ENCODE results near the gene NEK9.

The NEK9 gene

GRCh38 chr14:75094896-75095295, 32.0 kb downstream of the NEK9 start:
- no peaks in the 10 kb centered on the region for H3K4me1 ChIP-seq (ENCODE audit: control insufficient read depth in 1 of 2, insufficient read depth in 1 of 2, low read depth in 1 of 2, low read length in 1 of 2)
- no peaks in the 10 kb centered on the region for H3K27me3 ChIP-seq
- no peak overlapping the region for H3K27ac ChIP-seq
- TF ChIP-seq, protein P1, sequence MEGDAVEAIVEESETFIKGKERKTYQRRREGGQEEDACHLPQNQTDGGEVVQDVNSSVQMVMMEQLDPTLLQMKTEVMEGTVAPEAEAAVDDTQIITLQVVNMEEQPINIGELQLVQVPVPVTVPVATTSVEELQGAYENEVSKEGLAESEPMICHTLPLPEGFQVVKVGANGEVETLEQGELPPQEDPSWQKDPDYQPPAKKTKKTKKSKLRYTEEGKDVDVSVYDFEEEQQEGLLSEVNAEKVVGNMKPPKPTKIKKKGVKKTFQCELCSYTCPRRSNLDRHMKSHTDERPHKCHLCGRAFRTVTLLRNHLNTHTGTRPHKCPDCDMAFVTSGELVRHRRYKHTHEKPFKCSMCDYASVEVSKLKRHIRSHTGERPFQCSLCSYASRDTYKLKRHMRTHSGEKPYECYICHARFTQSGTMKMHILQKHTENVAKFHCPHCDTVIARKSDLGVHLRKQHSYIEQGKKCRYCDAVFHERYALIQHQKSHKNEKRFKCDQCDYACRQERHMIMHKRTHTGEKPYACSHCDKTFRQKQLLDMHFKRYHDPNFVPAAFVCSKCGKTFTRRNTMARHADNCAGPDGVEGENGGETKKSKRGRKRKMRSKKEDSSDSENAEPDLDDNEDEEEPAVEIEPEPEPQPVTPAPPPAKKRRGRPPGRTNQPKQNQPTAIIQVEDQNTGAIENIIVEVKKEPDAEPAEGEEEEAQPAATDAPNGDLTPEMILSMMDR (IDR thresholded peaks at IDR 0.05) = no peak
- H3K4me3 ChIP-seq (ENCODE audit: low read depth in 1 of 2, low read length in 1 of 2) = no peak overlapping the region
- H3K9me3 ChIP-seq = no peaks in the 10 kb centered on the region
- peaks cover 98% of the 10 kb centered on the region for H3K36me3 ChIP-seq

DNA sequence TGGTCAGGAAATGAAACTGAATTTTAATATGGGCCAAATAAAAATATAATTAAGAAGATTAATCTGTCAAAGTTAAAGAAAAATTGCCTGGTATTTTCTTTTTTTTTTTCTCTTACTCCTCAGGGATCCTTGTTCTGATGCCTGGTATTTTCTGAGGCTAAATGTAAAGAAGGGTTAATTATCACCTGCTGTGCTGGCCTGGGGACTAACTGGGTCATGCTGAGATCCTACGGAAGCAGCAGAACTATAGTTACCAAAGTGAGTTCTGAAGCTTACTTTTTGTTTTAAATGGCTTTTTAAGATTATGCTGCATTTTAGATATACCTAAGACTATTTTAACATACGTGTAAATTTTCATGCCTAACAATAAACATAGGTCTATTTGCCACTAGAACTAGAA, 34.1 kb downstream of the NEK9 start:
- Histone ChIP-seq H3K4me1 (ENCODE audit: control insufficient read depth in 1 of 2, insufficient read depth in 1 of 2, low read depth in 1 of 2, low read length in 1 of 2) (no peaks in the 10 kb centered on the region), H3K4me3 (ENCODE audit: low read depth in 1 of 2, low read length in 1 of 2) (no peak overlapping the region), H3K27ac (no peak overlapping the region), H3K36me3 (peaks cover 98% of the 10 kb centered on the region), H3K27me3 (no peaks in the 10 kb centered on the region), H3K9me3 (no peaks in the 10 kb centered on the region)
- TF ChIP-seq, protein P1 (IDR thresholded peaks at IDR 0.05) = no peak

DNA sequence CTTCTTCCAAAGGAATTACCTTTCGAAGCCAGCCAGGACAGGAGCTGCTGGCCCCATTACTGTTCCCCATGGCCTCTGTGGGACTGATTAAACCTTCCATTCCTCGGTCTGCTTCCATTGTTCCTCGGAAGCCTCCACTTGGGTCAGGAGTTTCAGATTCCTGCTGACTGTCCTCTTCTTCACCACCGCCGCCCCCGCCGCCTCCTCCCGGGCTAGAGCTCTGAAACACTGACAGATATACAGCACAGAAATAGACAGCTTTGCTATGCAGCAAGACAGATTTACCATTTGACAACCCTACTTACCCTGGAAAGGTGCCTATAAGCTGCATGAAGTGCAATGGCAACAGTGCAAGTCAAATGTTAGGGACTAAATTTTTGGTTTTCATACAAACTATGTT, 35.6 kb downstream of the NEK9 start:
- Histone ChIP-seq H3K27me3 (no peaks in the 10 kb centered on the region), H3K27ac (no peak overlapping the region), H3K9me3 (no peaks in the 10 kb centered on the region), H3K4me3 (ENCODE audit: low read depth in 1 of 2, low read length in 1 of 2) (no peak overlapping the region), H3K36me3 (peaks cover 98% of the 10 kb centered on the region), H3K4me1 (ENCODE audit: control insufficient read depth in 1 of 2, insufficient read depth in 1 of 2, low read depth in 1 of 2, low read length in 1 of 2) (no peaks in the 10 kb centered on the region)
- TF ChIP-seq, protein P1 (IDR thresholded peaks at IDR 0.05) = no peak

- H3K4me3 ChIP-seq (ENCODE audit: low read depth in 1 of 2, low read length in 1 of 2) = no peak overlapping the region
- H3K27me3 ChIP-seq = no peaks in the 10 kb centered on the region
- H3K9me3 ChIP-seq = no peaks in the 10 kb centered on the region
- peaks cover 98% of the 10 kb centered on the region for H3K36me3 ChIP-seq
- TF ChIP-seq, protein P1 (IDR thresholded peaks at IDR 0.05) = no peak
- H3K4me1 ChIP-seq (ENCODE audit: control insufficient read depth in 1 of 2, insufficient read depth in 1 of 2, low read depth in 1 of 2, low read length in 1 of 2) = no peaks in the 10 kb centered on the region
- H3K27ac ChIP-seq = no peak overlapping the region
Measured at GRCh38 chr14:75090353-75090752, 36.5 kb downstream of the NEK9 start.

DNA sequence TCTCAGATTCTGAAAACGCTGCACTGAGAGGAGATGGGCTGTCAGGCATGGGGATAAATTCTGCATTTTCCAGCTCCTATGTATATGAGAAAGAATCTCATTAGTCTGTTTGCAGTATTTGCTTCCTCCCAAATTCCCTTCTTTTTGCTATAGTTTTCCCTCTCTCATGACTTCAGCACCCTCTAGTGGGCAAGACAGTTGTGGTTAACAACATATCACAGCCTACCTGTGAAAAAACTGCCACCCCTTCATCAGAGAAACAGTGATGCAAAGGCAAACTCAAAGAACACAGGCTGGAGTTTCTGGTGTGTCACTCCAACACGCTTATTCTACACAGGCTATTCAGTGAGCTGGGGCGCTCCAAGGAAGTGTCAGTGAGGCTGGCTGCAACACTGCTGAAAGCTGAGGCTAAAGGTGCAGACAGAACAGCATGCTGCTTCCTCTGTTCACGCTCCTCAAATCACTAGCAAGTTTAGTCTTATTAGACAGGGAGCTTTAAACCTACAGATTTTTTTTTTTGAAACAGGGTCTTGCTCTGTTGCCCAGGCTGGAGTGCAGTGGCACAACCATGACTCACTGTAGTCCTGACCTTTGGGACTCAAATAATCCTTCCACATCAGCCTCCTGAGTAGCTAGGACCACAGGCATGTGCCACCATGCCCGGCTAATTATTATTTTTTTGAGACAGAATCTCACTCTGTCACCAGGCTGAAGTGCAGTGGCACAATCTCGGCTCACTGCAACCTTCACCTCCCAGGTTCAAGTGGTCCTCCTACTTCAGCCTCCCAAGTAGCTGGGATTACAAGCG, 38.1 kb downstream of the NEK9 start:
- H3K36me3 ChIP-seq = peaks cover 98% of the 10 kb centered on the region
- H3K27me3 ChIP-seq = no peaks in the 10 kb centered on the region
- TF ChIP-seq, protein P1 (IDR thresholded peaks at IDR 0.05) = peak; percentile 45
- no peaks in the 10 kb centered on the region for H3K4me1 ChIP-seq (ENCODE audit: control insufficient read depth in 1 of 2, insufficient read depth in 1 of 2, low read depth in 1 of 2, low read length in 1 of 2)
- H3K27ac ChIP-seq = no peak overlapping the region
- H3K4me3 ChIP-seq (ENCODE audit: low read depth in 1 of 2, low read length in 1 of 2) = no peak overlapping the region
- H3K9me3 ChIP-seq = no peaks in the 10 kb centered on the region

Measured in neutrophil (primary cell).